ENCODE data around the gene PRKCE.

GRCh38 chr2:46145840-46146239 is 494.4 kb downstream of the PRKCE start:
- no peak for TF ChIP-seq POLR2AphosphoS5 (IDR thresholded peaks at IDR 0.05; ENCODE audit: low read depth, low read length)
- TF ChIP-seq POLR2A (IDR thresholded peaks at IDR 0.05; ENCODE audit: low read depth, low read length) = no peak
